ENCODE measurements around the gene COL25A1. TPM values are rescaled to one million over a fixed set of nuclear protein-coding genes. Genes with fewer than 3 reads are reported as not detected.

Gene COL25A1
- total RNA-seq, 2 donors from 2014 or later = 4.0 to 6.2 TPM

DNA sequence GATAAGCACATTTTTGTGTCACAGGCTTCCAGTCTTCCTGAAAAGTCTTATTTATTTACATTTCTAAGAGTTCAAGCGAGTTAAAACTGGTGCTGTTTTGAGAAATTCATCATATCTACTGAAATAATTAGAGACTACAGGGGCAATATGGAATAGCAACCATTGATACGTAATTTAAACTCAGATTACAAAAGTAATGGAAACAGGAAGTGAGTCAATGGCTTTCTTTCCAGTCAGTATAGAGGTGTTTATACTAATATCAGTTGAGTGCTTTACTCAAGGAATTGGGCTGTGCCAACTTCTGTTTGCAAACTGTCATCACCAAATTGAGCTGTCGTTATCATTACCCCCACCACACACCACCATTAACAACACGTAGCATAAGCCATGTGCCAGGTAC lies 222.7 kb downstream of the COL25A1 start:
- H3K9me3 ChIP-seq (ENCODE audit: control insufficient read depth, low read length) = no peaks in the 10 kb centered on the region
- H3K4me3 ChIP-seq (ENCODE audit: low read length) = no peak overlapping the region
- no peak overlapping the region for H3K9ac ChIP-seq (ENCODE audit: extremely low read depth, low read length, poor library complexity, severe bottlenecking)
- TF ChIP-seq, protein P1, sequence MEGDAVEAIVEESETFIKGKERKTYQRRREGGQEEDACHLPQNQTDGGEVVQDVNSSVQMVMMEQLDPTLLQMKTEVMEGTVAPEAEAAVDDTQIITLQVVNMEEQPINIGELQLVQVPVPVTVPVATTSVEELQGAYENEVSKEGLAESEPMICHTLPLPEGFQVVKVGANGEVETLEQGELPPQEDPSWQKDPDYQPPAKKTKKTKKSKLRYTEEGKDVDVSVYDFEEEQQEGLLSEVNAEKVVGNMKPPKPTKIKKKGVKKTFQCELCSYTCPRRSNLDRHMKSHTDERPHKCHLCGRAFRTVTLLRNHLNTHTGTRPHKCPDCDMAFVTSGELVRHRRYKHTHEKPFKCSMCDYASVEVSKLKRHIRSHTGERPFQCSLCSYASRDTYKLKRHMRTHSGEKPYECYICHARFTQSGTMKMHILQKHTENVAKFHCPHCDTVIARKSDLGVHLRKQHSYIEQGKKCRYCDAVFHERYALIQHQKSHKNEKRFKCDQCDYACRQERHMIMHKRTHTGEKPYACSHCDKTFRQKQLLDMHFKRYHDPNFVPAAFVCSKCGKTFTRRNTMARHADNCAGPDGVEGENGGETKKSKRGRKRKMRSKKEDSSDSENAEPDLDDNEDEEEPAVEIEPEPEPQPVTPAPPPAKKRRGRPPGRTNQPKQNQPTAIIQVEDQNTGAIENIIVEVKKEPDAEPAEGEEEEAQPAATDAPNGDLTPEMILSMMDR (conservative IDR thresholded peaks at IDR 0.05) = no peak
- Mint-ChIP-seq H3K27ac (no peak overlapping the region), H3K4me3 (no peak overlapping the region), H3K27me3 (ENCODE audit: insufficient read depth) (no peaks in the 10 kb centered on the region), H3K9me3 (peaks cover 9% of the 10 kb centered on the region), H3K4me1 (peaks cover 4% of the 10 kb centered on the region), H3K36me3 (ENCODE audit: low read depth) (no peaks in the 10 kb centered on the region)
- H3K27ac ChIP-seq (ENCODE audit: low read depth, low read length) = no peak overlapping the region
- H3K27me3 ChIP-seq (ENCODE audit: control insufficient read depth, insufficient read depth, low read length, poor library complexity, severe bottlenecking) = no peaks in the 10 kb centered on the region
- no peaks in the 10 kb centered on the region for H3K4me1 ChIP-seq (ENCODE audit: control insufficient read depth, insufficient read depth, low read length)
- no peak for DNase-seq
- no peaks in the 10 kb centered on the region for H3K36me3 ChIP-seq (ENCODE audit: control insufficient read depth, insufficient read depth, low read length)
- 77% methylated on average over 3 of the region's 4 CpGs; no CpG with 5 or more reads in 1 of the 2 experiments for WGBS, 2 experiments (ENCODE audit: insufficient coverage in 1 of 2, insufficient read length in 1 of 2)

DNA sequence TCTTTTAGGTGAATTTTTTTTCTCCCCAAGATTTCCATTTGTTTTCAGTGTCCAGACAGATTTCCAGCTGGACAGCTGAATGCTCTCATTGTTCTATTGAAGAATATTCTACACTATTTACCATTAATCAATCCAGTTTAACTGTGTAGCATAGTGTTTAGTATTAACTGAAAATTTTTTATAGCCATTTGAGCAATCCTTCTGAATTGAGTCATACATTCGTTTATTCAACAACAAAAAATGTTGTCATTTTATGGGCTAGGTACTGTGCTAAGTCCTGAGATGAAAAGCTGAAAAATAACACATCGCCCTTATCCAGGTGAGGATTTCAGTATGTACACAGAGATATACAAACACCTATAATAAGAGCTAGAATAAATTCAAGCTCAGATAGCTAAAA lies 223.3 kb downstream of the COL25A1 start:
- Histone ChIP-seq H3K36me3 (ENCODE audit: control insufficient read depth, insufficient read depth, low read length) (no peaks in the 10 kb centered on the region), H3K9me3 (ENCODE audit: control insufficient read depth, low read length) (no peaks in the 10 kb centered on the region), H3K9ac (ENCODE audit: extremely low read depth, low read length, poor library complexity, severe bottlenecking) (no peak overlapping the region), H3K27ac (ENCODE audit: low read depth, low read length) (no peak overlapping the region), H3K4me3 (ENCODE audit: low read length) (no peak overlapping the region), H3K4me1 (ENCODE audit: control insufficient read depth, insufficient read depth, low read length) (no peaks in the 10 kb centered on the region), H3K27me3 (ENCODE audit: control insufficient read depth, insufficient read depth, low read length, poor library complexity, severe bottlenecking) (no peaks in the 10 kb centered on the region)
- H3K27me3 Mint-ChIP-seq (ENCODE audit: insufficient read depth) = no peaks in the 10 kb centered on the region
- H3K27ac Mint-ChIP-seq = no peak overlapping the region
- no peaks in the 10 kb centered on the region for H3K36me3 Mint-ChIP-seq (ENCODE audit: low read depth)
- TF ChIP-seq, protein P1 (conservative IDR thresholded peaks at IDR 0.05) = no peak
- H3K4me1 Mint-ChIP-seq = peaks cover 4% of the 10 kb centered on the region
- no peak overlapping the region for H3K4me3 Mint-ChIP-seq
- peaks cover 11% of the 10 kb centered on the region for H3K9me3 Mint-ChIP-seq
- 92 to 100% methylated on average over 1 to 2 of the region's 2 CpGs for WGBS, 2 experiments (ENCODE audit: insufficient coverage in 1 of 2, insufficient read length in 1 of 2)
- DNase-seq = no peak

DNA sequence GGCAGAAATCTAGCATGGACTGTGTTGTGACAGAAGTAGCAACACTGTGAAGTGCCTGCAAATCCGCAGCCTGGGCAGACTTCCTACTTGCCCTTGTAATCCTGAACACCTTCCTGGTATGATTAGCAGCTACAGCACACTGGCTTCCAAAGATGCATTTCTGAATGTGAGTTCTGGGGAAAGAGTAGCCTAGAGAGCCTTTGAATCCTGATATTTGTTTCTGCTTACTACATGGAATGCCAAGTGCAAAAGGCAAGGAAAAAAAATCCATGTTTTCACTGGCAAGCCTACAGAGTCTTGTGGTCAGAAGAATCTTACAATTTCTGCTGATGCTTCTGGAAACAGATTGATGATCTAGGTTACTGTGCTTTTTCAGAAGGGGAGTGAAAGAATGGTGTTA lies 223.7 kb downstream of the COL25A1 start:
- peaks cover 4% of the 10 kb centered on the region for H3K4me1 Mint-ChIP-seq
- TF ChIP-seq, protein P1 (conservative IDR thresholded peaks at IDR 0.05) = no peak
- H3K9me3 Mint-ChIP-seq = peaks cover 16% of the 10 kb centered on the region
- no peaks in the 10 kb centered on the region for H3K27me3 Mint-ChIP-seq (ENCODE audit: insufficient read depth)
- Histone ChIP-seq H3K9ac (ENCODE audit: extremely low read depth, low read length, poor library complexity, severe bottlenecking) (no peak overlapping the region), H3K27me3 (ENCODE audit: control insufficient read depth, insufficient read depth, low read length, poor library complexity, severe bottlenecking) (no peaks in the 10 kb centered on the region), H3K4me1 (ENCODE audit: control insufficient read depth, insufficient read depth, low read length) (no peaks in the 10 kb centered on the region), H3K4me3 (ENCODE audit: low read length) (no peak overlapping the region), H3K36me3 (ENCODE audit: control insufficient read depth, insufficient read depth, low read length) (no peaks in the 10 kb centered on the region), H3K9me3 (ENCODE audit: control insufficient read depth, low read length) (no peaks in the 10 kb centered on the region), H3K27ac (ENCODE audit: low read depth, low read length) (no peak overlapping the region)
- 90% methylated on average over 1 of the region's 1 CpG; no CpG with 5 or more reads in 1 of the 2 experiments for WGBS, 2 experiments (ENCODE audit: insufficient coverage in 1 of 2, insufficient read length in 1 of 2)
- no peak overlapping the region for H3K4me3 Mint-ChIP-seq
- no peak overlapping the region for H3K27ac Mint-ChIP-seq
- DNase-seq = no peak
- no peaks in the 10 kb centered on the region for H3K36me3 Mint-ChIP-seq (ENCODE audit: low read depth)

All from endodermal cell (in vitro differentiated cells).